ENCODE measurements around the gene EEF2KMT.

EEF2KMT gene

DNA sequence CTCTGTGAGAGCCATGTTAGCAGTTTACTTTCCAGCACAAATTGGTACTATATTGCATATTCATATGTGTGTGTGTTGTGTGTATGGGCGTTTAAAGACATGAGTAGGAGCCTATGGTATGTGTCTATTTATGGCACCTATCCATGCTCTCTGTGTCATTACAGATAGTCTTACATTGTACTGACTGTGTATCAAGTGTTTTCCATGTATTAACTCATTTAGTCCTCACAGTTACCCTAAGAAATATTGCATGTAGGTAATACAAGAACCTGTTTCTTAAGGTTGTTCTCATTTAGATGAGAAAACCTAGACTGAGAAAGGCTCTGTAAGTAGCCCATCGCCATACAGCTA is 24.3 kb downstream of the EEF2KMT start:
- Histone ChIP-seq H3K4me1 (ENCODE audit: insufficient read depth, low read length, poor library complexity, severe bottlenecking) (peaks cover 5% of the 10 kb centered on the region), H3K9me2 (replicated peaks; ENCODE audit: low read depth, low read length) (no peaks in the 10 kb centered on the region), H3K4me3 (ENCODE audit: low read length, poor library complexity, severe bottlenecking) (peak overlapping the region; percentile 84), H3K36me3 (ENCODE audit: insufficient read depth, low read length) (no peaks in the 10 kb centered on the region), H3K9me3 (ENCODE audit: insufficient read depth, low read depth, low read length) (no peaks in the 10 kb centered on the region), H3K27me3 (ENCODE audit: insufficient read depth, low read length, poor library complexity, severe bottlenecking) (no peaks in the 10 kb centered on the region), H3K9ac (ENCODE audit: low read depth, low read length, poor library complexity, severe bottlenecking) (no peak overlapping the region), H3F3A (ENCODE audit: low read depth) (no peaks in the 10 kb centered on the region), H3K4me2 (ENCODE audit: low read depth, low read length, poor library complexity, severe bottlenecking) (peak overlapping the region; percentile 79), H4K20me1 (ENCODE audit: insufficient read depth, low read length, poor library complexity, severe bottlenecking) (no peaks in the 10 kb centered on the region), H3K79me2 (ENCODE audit: insufficient read depth, low read length) (peaks cover 5% of the 10 kb centered on the region; the same call in 1 of the 2 replicates), H2AFZ (ENCODE audit: low read length) (no peak overlapping the region)
- TF ChIP-seq, protein P1, sequence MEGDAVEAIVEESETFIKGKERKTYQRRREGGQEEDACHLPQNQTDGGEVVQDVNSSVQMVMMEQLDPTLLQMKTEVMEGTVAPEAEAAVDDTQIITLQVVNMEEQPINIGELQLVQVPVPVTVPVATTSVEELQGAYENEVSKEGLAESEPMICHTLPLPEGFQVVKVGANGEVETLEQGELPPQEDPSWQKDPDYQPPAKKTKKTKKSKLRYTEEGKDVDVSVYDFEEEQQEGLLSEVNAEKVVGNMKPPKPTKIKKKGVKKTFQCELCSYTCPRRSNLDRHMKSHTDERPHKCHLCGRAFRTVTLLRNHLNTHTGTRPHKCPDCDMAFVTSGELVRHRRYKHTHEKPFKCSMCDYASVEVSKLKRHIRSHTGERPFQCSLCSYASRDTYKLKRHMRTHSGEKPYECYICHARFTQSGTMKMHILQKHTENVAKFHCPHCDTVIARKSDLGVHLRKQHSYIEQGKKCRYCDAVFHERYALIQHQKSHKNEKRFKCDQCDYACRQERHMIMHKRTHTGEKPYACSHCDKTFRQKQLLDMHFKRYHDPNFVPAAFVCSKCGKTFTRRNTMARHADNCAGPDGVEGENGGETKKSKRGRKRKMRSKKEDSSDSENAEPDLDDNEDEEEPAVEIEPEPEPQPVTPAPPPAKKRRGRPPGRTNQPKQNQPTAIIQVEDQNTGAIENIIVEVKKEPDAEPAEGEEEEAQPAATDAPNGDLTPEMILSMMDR (conservative IDR thresholded peaks at IDR 0.05; ENCODE audit: low read length): no peak
- no peak for TF ChIP-seq EZH2phosphoT487 (IDR thresholded peaks at IDR 0.05; ENCODE audit: borderline replicate concordance)

DNA sequence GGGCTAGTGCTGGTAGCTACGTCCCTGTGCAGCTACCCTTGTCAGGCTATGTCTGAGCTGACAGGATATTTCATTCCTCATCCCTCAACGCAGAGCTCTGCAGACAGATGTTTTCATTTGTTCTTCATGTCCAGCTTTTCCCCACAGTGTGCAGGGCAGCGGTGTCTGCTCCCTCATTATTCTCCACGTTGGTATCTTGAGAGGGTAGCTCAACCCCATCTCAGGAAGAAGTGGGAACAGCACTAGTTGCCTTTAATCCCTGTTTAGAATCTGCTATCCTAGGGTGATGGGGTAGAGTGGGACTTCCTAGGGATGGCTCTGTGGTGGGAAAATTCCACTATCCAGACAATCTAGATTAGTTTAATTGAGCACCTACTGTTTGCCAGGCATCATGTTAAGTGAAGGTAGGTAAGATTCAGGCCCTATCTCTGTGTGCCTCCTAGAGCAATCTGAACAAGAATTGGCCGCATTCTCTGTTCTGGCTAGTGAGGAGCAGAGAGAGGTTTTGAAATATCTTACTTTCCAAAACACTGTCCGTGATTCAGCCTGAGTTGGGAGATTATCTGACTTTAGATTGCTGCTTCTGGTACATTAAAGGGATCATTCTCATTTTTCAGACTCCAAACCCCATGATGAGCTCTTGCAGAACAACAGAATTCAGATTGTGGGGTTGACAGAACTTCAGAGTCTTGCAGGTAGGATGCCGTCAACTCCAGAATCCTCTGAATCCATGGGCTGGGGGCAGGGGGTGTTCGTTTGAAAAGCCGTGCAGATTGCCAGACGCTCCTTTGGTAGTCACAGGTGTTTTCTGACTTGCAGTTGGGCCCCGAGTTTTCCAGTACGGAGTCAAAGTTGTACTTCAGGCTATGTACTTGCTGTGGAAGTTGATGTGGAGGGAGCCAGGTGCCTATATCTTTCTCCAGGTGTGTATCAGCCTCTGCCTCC is 25.0 kb downstream of the EEF2KMT start:
- Histone ChIP-seq H3K4me1 (ENCODE audit: insufficient read depth, low read length, poor library complexity, severe bottlenecking) (peaks cover 5% of the 10 kb centered on the region), H3K79me2 (ENCODE audit: insufficient read depth, low read length) (peaks cover 5% of the 10 kb centered on the region; the same call in 1 of the 2 replicates), H4K20me1 (ENCODE audit: insufficient read depth, low read length, poor library complexity, severe bottlenecking) (no peaks in the 10 kb centered on the region), H3F3A (ENCODE audit: low read depth) (no peaks in the 10 kb centered on the region), H3K9me2 (replicated peaks; ENCODE audit: low read depth, low read length) (no peaks in the 10 kb centered on the region), H3K4me3 (ENCODE audit: low read length, poor library complexity, severe bottlenecking) (peak overlapping the region; percentile 84), H3K9ac (ENCODE audit: low read depth, low read length, poor library complexity, severe bottlenecking) (peak overlapping the region; percentile 72), H3K27me3 (ENCODE audit: insufficient read depth, low read length, poor library complexity, severe bottlenecking) (no peaks in the 10 kb centered on the region), H2AFZ (ENCODE audit: low read length) (peak overlapping the region; percentile 94; the same call in 1 of the 2 replicates), H3K9me3 (ENCODE audit: insufficient read depth, low read depth, low read length) (no peaks in the 10 kb centered on the region), H3K36me3 (ENCODE audit: insufficient read depth, low read length) (no peaks in the 10 kb centered on the region), H3K4me2 (ENCODE audit: low read depth, low read length, poor library complexity, severe bottlenecking) (peak overlapping the region; percentile 79)
- TF ChIP-seq, protein P1 (conservative IDR thresholded peaks at IDR 0.05; ENCODE audit: low read length): no peak
- no peak for TF ChIP-seq EZH2phosphoT487 (IDR thresholded peaks at IDR 0.05; ENCODE audit: borderline replicate concordance)

- no peaks in the 10 kb centered on the region for H3K9me3 ChIP-seq (ENCODE audit: insufficient read depth, low read depth, low read length)
Observed at GRCh38 chr16:5071681-5072333, 25.8 kb downstream of the EEF2KMT start, which contains the start of gene ALG1. TSS of gene ALG1 (plus strand) at chr16:5071843. CDS start at chr16:5071850, 7 bp downstream.

More at GRCh38 chr16:5071681-5072333, 25.8 kb downstream of the EEF2KMT start, which contains the start of gene ALG1:
- Histone ChIP-seq H3K27me3 (ENCODE audit: insufficient read depth, low read length, poor library complexity, severe bottlenecking) (no peaks in the 10 kb centered on the region), H4K20me1 (ENCODE audit: insufficient read depth, low read length, poor library complexity, severe bottlenecking) (no peaks in the 10 kb centered on the region), H2AFZ (ENCODE audit: low read length) (peak within 1 kb of the TSS; percentile 94), H3K4me2 (ENCODE audit: low read depth, low read length, poor library complexity, severe bottlenecking) (peak within 1 kb of the TSS; percentile 79), H3K9me2 (replicated peaks; ENCODE audit: low read depth, low read length) (no peaks in the 10 kb centered on the region), H3K4me1 (ENCODE audit: insufficient read depth, low read length, poor library complexity, severe bottlenecking) (peaks cover 5% of the 10 kb centered on the region), H3K9ac (ENCODE audit: low read depth, low read length, poor library complexity, severe bottlenecking) (peak within 1 kb of the TSS; percentile 72), H3F3A (ENCODE audit: low read depth) (no peaks in the 10 kb centered on the region), H3K4me3 (ENCODE audit: low read length, poor library complexity, severe bottlenecking) (peak within 1 kb of the TSS; percentile 84), H3K79me2 (ENCODE audit: insufficient read depth, low read length) (peaks cover 5% of the 10 kb centered on the region; the same call in 1 of the 2 replicates), H3K36me3 (ENCODE audit: insufficient read depth, low read length) (no peaks in the 10 kb centered on the region)
- TF ChIP-seq, protein P1 (conservative IDR thresholded peaks at IDR 0.05; ENCODE audit: low read length): no peak
